Breast epithelium (tissue), 3 donors: ENCODE data around the gene TSHZ3.

Experiments used
- CTCF ChIP-seq, 3 donors: fragments of 450-650 bp; IDR thresholded peaks; one replicate each; pipeline ENCODE4 v1.5.1; 2016 to 2017; ENCODE audit warnings: antibody characterized with exemption in 3 of 3, mild to moderate bottlenecking in 3 of 3, moderate library complexity in 3 of 3
- POLR2A ChIP-seq: fragments of 450-650 bp; IDR thresholded peaks from one replicate; pipeline ENCODE4 v1.6.1; 2016; ENCODE audit warnings: antibody characterized with exemption, mild to moderate bottlenecking, moderate library complexity
- POLR2AphosphoS5 ChIP-seq, 3 donors: sonication (generic); formaldehyde crosslinking; IDR thresholded peaks; one replicate each; pipeline ENCODE4 v1.6.1; 2017; ENCODE audit warnings: antibody characterized with exemption in 3 of 3

- TF ChIP-seq POLR2A (no peak), CTCF (IDR thresholded peaks at IDR 0.05) (no peak), POLR2AphosphoS5 (IDR thresholded peaks at IDR 0.05) (no peak)
These were observed 37.6 kb upstream of the TSHZ3 start for GRCh38 chr19:31386806-31387205.
